Liver (tissue), 3 donors: ENCODE results near the gene KIAA0586.

Source experiments
- CTCF ChIP-seq: fragments of 150-350 bp; IDR thresholded peaks from 2 replicates; pipeline ENCODE4 v1.5.1; 2017; ENCODE audit warnings: improper control_type of control experiment, low read depth, low read length; ENCODE audit not compliant: missing input control
- EGR1 ChIP-seq, 2 donors: IDR thresholded peaks; 2 replicates each; pipeline ENCODE4 v1.6.1; 2016 to 2018; ENCODE audit warnings: antibody characterized with exemption in 2 of 2, low read depth in 2 of 2
- JUND ChIP-seq, 2 donors: IDR thresholded peaks; 2 replicates each; pipeline ENCODE4 v1.6.1; 2016; ENCODE audit warnings: antibody characterized with exemption in 2 of 2
- MAX ChIP-seq: IDR thresholded peaks from 2 replicates; pipeline ENCODE4 v1.6.1; 2016; ENCODE audit warnings: antibody characterized with exemption
- REST ChIP-seq: IDR thresholded peaks from 2 replicates; pipeline ENCODE4 v1.6.1; 2016; ENCODE audit warnings: antibody characterized with exemption, mild to moderate bottlenecking
- SP1 ChIP-seq: IDR thresholded peaks from 2 replicates; pipeline ENCODE4 v1.6.1; 2018; ENCODE audit warnings: antibody characterized with exemption, mild to moderate bottlenecking
- donor health status: healthy.
- donor health status: healthy.

- TF ChIP-seq REST (no peak), EGR1 (IDR thresholded peaks at IDR 0.05; ENCODE audit: low read depth in 2 of 2) (no peak), CTCF (no peak), MAX (no peak), SP1 (no peak), JUND (IDR thresholded peaks at IDR 0.05) (no peak)
These were observed 113.5 kb downstream of the KIAA0586 start for GRCh38 chr14:58540749-58541632.
